GM19240 (cell line): ENCODE measurements around the gene FIGLA.
"Not testable (repeated sequence)": the region's sequence is repeated elsewhere in the genome, so short reads cannot be mapped to it uniquely, and the experiment has no call there.

Experiments used
- DNase-seq: peaks from one replicate; pipeline ENCODE4 v3.0.0; 2011; ENCODE audit warnings: low spot score; ENCODE audit not compliant: insufficient read length

Gene FIGLA

DNA sequence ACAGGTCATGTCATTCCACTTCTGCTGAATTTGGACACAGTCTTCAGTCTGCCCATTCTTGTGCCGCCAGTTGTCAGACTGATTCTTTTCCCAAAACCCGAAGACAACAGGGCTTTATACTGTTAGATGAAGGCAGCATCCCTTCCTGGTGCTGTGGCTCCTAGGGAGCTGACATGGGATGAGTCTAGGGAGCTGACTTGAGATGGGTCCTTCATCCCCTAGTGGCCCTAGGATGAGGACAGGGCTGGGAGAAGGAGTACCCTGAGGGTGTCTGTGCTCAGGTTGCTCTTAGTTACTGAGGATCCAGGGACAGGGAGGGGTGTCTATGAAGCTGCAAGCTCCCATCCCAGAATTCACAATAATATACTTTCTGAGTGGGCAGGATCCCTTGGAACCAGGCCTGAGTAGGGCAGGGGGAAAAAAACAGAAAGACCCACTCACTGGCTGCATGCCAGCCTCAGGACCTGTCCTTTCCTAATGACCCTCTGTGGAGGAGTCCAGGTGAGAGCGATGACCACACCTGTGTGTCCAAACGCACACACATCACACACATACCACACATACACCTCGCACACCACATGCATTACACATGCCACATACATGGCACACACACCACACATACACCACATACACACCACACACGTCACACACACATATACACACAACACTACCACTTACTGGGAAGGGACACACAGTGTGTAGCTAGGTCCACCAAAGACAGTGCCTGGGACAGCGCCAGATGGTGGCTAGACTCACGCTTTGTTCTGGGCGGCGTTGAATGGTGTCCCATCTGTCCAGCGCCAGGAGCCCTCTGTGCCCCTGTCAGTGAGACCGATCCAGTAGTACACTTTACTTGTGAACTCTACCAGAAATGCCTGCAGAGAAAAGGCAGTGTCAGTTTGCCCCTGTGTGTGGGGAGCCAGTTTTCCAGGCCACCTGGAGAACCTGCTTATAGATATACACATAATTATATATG, 18.8 kb upstream of the FIGLA start:
- DNase-seq = no peak

DNA sequence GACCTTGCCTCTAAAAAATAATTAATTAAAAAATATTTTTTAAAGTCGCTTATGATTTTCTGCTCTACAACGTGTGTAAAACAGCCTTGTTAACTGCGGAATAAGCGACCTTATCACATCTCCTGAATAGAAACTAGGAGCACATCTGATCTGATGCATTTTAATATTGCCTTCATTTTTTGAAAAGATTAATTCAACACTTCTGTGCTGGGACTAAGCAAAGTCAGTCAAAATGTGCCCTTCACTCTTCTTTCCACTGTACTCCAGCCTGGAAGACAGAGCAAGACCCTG, 17.3 kb upstream of the FIGLA start:
- DNase-seq = no peak

- DNase-seq = no peak
Measured at GRCh38 chr2:70807102-70807827, 16.8 kb upstream of the FIGLA start.

DNA sequence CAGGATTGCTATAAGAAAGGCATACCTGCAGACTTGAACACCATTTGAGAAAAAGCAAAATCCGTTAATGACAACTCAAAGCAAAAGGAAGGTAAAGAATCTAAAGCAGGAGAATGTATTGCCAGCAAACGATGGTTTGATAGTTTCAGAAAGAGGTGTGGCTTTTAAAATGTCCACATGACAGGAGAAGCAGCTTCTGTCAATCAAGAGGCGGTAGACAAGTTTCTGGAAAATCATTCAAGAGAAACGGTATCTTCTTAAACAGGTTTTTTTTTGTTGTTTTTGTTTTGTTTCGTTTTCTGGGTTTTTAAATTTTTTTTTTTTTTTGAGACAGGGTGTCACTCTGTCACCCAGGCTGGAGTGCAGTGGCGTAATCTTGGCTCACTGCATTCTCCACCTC, 16.2 kb upstream of the FIGLA start:
- DNase-seq = no peak

DNA sequence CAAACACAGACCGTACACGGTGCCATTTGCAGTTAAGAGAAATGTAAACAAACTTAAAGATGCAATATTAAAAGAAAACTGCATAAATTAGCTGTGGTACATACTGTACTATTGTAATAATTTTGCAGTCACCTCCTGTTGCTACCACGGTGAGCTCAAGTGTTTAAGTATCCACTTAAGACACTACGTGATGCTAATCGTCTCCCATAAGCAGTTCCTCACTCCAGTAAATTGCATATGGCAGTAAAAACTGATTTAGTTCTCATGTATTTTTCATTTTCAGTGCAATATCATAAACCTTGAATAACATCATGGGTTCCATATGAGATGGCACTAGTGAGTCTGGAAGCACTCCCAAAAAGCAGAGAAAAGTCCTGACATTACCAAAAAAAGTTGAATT, 15.6 kb upstream of the FIGLA start:
- DNase-seq = no peak

DNA sequence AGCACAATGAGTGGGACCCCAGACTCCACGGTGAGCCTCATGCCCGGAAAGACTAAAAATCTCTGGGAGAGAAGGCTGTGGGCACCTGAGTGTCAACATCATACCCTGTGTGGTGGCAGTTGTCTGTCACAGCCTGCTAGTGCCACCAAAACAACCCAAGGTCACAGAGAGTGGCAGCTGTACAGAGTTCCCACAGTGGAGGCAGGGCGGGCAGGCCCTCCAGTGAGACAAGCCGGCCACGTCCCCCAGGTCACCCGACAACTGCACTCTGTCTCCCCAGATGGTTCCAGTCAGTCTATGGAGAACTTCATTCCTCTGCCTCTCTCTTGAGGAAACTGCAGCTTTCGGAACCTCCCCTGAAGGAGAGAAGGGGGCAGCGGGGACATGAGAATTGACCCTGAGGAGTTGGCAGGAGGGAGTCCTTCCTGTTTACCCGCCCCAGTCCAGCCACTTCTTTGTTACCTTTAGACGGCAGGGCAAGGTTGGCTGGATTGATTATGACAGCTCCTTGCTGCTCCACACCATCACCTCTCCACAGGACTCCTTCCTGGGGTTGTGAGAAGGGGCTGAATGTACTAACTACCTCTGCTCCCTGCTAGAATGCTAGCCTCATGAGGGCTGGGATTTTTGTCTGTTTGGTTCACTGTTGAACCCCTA, 11.3 kb upstream of the FIGLA start:
- DNase-seq = no peak

DNA sequence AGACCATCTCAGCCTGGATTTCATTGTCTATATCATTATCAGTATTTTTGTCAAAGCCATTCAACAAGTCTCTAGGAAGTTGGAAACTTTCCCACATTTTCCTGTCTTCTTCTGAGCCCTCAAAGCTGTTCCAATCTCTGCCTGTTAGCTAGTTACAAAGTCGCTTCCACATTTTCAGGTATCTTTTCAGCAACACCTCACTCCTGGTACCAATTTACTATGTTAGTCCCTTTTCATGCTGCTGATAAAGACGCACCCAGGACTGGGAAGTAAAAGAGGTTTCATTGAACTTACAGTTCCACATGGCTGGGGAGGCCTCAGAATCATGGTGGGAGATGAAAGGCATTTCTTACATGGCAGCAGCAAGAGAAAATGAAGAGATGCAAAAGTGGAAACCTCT, 9.3 kb upstream of the FIGLA start:
- no peak for DNase-seq

DNA sequence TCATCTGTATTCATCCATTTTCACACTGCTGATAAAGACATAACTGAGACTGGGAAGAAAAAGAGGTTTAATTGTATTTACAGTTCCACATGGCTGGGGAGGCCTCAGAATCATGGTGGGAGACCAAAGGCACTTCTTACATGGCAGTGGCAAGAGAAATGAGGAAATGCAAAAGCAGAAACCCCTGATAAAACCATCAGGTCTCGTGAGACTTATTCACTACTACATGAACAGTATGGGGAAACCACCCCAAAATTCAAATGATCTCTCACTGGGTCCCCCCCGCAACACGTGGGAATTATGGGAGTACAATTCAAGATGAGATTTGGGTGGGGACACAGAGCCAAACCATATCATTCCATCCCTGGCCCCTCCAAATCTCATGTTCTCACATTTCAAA, 7.6 kb upstream of the FIGLA start:
- not testable (repeated sequence) for DNase-seq

DNA sequence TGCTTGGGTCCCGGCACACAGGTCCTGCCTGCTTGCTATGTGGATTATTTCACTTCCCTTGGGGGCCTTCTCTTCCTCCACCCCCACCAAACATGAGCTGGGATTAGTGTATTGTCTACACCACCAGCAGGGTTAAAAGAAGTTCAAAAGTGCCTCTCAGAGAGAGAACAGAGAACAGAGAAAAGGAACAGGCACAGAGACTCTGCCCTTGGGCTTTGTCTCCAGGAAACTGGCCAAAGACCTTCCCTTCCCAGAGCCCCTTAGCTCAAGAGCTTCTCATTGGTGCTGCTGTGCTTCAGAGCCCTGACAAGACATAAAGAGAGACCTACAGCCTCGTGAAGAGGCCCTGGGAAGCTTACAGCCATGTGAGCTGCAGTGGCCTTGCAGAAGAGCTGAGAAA, 7.1 kb upstream of the FIGLA start:
- no peak for DNase-seq

- DNase-seq = no peak
Measured at GRCh38 chr2:70796262-70796661, 5.8 kb upstream of the FIGLA start.

DNA sequence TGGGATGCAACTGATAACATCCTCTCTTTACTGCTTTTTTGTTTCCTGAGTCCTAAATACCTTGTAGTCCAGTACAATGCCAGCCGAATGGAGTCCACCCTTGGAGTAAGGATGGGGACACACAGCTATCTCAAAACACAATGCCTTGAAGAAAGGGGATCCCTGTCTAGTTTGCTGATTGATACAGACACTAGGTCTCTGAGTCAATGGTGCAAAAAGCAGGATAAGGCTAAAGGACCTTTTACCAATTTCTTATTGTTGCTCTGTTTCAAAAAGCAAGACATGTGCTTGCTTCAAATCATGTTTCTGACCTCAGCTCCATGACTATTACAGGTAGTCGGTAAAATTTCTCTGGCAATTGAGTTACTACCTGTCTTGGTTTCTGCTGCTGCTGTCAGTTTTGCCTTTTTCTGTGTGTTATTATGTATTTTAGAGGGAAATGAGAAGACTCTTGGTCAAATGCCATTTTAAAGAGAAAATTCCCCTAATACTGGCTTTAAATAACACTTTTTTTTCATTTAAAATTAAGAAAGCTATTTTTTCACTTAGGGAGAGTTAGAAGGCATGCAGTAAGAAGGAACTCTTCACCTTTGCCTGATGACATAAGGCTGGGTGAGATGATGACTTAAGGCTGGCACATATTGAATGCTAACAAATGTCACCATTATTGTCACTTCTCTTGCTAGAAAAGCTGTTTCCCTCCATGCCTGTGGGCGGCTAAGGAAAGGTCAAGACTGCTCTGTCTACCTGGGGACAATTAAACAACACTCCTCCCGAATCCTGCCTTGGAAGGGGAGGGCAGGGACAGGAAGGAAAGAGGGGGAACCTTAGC, 4.9 kb upstream of the FIGLA start:
- DNase-seq = no peak

DNA sequence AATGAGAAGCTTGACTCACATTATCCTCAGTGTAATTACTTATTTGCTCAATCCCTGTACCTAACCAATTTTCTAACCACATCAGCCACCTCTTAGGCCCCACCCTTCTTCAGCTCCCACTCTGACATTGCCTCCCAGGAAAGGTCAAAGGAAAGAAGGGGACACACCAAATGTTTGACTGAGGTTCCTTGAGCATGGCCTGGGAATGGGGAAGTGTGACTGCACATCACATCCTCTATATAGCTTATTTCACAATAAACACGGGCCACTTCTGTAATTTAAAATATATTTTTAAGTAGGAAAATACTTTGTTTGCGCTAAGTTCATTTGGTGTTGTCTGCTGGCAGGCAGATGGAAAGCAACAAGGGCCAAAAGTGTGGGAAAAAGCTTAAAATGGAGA, 3.0 kb upstream of the FIGLA start:
- no peak for DNase-seq

GRCh38 chr2:70789304-70790135, 923 bp downstream of the FIGLA start:
- DNase-seq = peak; percentile 41

DNA sequence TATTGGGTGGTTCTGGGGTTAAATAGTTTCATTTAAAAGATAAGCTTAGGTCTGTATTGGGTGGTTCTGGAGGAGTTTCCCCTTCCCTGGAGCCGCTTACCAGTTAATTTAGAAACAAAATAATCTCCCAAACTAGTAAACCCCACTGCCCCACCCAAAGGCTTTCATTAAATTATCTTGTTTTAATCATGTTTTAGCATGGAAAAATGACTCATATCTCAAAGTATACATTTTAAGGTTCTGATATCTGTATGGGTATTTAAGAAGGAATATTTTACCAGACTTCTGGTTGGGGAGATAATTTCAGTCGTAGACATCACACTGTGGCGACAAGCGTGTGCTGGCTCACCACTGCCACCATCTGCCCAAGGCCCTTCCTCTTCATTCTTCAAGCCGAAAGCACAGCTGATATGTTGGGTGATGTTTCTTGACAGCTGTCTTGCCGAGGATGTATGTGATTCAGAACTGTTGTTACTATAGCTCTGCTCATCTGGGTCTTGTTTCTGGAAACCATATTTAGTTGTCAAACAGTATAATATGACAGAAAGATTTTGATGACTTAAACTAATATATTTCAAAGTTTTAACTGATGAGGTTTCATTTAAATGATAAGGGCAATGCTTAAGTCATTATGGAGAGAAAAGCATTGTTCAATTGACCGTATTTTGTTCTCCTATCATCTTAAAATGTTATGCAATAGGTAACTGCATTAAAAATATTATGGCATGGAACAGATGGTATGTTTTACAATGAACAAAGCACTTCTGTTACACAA, 5.1 kb downstream of the FIGLA start:
- no peak for DNase-seq

DNA sequence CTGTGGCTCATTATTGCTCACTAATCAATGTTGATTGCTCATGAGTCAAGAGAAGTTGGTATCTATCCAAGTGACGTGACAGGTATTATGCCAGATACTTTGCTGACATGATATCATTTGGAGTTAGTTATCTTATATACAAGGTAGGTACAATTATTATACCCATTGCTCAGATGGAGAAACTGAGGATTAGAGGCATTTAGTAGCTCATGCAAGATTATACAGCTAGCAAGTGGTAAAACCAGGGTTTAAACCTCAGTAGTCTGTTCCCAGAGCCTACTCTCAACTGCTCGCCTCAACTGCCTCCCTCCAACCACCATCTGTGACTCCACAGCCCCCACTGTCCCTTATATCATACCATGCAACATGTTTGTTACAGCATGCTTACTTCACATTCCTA, 6.1 kb downstream of the FIGLA start:
- no peak for DNase-seq

GRCh38 chr2:70779911-70780545, 10.4 kb downstream of the FIGLA start:
- no peak for DNase-seq

DNA sequence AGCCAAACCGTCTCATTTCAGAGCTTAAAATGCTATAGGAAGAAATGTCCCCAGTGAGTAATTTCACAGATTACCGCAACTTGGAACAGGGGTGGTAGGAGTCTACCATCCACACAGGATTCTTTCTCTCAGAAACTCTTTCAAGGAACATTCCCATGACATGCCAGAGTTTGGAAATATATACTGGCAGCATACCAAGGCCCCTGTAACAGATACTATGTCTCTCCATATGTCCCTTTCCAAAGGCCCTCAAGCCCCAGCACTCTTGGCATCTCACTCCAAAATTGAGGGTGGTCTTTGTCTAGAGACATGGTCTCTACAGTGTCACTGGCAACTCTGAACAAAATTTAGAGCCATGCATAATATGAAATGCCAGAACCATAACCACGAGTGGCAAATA, 11.0 kb downstream of the FIGLA start:
- no peak for DNase-seq

GRCh38 chr2:70778676-70779075, 11.8 kb downstream of the FIGLA start:
- DNase-seq = no peak

- no peak for DNase-seq
Measured at GRCh38 chr2:70777450-70777849, 13.0 kb downstream of the FIGLA start.
